Sigmoid colon (tissue), 4 donors: ENCODE results near the gene SCAP.

Experiments
- EP300 ChIP-seq, 4 donors: sonication (generic); formaldehyde crosslinking; IDR thresholded peaks; one replicate each; pipeline ENCODE4 v1.6.1; 2017; ENCODE audit warnings: antibody characterized with exemption in 4 of 4
- POLR2A ChIP-seq, 2 donors: fragments of 450-650 bp; IDR thresholded peaks; one replicate each; pipeline ENCODE4 v1.6.1; 2016; ENCODE audit warnings: antibody characterized with exemption in 2 of 2, mild to moderate bottlenecking in 2 of 2, moderate library complexity in 2 of 2
- POLR2AphosphoS5 ChIP-seq, 4 donors: sonication (generic); formaldehyde crosslinking; IDR thresholded peaks; one replicate each; pipeline ENCODE4 v1.6.1; 2017; ENCODE audit warnings: antibody characterized with exemption in 4 of 4
- TF ChIP-seq, protein P1 (sequence below), 4 experiments: fragments of 450-650 bp in 3 of 4; fragments of 200-600 bp in 1 of 4; IDR thresholded peaks; one replicate each; pipeline ENCODE4 v1.5.1; 2016 to 2019; ENCODE audit warnings: antibody characterized with exemption in 4 of 4, mild to moderate bottlenecking in 3 of 4, moderate library complexity in 2 of 4

DNA sequence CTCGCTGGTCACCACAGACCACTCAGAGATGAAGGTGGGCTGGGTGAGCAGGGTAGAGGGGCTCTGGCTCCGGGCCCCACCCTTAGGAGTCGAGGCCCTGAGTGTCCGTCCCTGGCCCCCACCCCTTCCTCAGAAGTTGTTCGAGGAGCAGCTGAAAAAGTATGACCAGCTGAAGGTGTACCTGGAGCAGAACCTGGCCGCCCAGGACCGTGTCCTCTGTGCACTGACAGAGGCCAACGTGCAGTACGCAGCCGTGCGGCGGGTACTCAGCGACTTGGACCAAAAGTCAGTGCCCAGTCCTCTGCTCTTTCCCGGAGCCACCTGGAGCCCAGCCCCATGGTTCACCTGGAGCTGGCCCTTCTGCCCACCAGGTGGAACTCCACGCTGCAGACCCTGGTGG, 66.5 kb downstream of the SCAP start:
- no peak for TF ChIP-seq POLR2AphosphoS5 (IDR thresholded peaks at IDR 0.05)
- TF ChIP-seq, protein P1, sequence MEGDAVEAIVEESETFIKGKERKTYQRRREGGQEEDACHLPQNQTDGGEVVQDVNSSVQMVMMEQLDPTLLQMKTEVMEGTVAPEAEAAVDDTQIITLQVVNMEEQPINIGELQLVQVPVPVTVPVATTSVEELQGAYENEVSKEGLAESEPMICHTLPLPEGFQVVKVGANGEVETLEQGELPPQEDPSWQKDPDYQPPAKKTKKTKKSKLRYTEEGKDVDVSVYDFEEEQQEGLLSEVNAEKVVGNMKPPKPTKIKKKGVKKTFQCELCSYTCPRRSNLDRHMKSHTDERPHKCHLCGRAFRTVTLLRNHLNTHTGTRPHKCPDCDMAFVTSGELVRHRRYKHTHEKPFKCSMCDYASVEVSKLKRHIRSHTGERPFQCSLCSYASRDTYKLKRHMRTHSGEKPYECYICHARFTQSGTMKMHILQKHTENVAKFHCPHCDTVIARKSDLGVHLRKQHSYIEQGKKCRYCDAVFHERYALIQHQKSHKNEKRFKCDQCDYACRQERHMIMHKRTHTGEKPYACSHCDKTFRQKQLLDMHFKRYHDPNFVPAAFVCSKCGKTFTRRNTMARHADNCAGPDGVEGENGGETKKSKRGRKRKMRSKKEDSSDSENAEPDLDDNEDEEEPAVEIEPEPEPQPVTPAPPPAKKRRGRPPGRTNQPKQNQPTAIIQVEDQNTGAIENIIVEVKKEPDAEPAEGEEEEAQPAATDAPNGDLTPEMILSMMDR (IDR thresholded peaks at IDR 0.05): no peak
- no peak for TF ChIP-seq EP300 (IDR thresholded peaks at IDR 0.05)
- TF ChIP-seq POLR2A (IDR thresholded peaks at IDR 0.05): no peak
